ENCODE measurements around the gene NCAPH2.

NCAPH2 gene

DNA sequence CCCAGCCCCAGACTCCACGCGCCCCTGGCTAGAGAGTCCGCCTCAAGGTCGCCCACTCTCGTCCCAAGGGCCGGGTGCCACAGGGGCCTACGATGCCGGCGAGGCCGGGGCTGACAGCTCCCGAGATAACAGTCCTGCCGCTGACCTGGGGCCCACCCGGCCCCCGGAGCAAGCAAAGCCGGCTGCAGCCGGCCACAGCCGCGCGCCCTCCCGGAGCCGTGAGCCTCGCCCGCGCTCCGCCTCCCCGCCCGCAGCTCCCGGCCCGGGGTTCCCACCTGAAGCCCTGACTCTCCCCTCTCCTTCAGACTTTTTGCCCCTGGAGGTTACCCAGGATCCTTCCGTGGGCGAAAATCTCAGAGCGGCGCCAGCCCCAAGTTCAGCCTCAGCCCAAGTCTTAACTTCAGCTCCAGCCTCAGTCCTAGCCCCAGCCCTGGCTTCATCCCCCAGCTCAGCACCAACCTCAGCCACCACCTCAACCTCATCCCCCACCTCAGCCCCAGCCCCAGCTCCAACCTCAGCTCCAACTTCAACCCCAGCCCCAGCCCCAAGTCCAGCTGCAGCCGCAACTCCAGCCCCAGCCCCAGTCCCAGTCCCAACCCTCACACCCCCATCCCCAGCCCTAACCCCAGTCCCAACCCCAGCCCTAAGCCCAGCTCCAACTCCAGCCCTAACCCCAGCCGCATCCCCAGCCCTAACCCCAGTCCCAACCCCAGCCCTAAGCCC is 39.4 kb downstream of the NCAPH2 start:
- no peak for DNase-seq (ENCODE audit: low read depth in 2 of 2)

- DNase-seq (ENCODE audit: low read depth in 2 of 2) = no peak
Measured at GRCh38 chr22:50548040-50548920, 40.3 kb downstream of the NCAPH2 start.

- no peak for DNase-seq (ENCODE audit: low read depth in 2 of 2)
Measured at GRCh38 chr22:50548921-50549790, 41.1 kb downstream of the NCAPH2 start.

GRCh38 chr22:50550395-50550794 is 42.4 kb downstream of the NCAPH2 start:
- DNase-seq (ENCODE audit: low read depth in 2 of 2) = no peak

DNA sequence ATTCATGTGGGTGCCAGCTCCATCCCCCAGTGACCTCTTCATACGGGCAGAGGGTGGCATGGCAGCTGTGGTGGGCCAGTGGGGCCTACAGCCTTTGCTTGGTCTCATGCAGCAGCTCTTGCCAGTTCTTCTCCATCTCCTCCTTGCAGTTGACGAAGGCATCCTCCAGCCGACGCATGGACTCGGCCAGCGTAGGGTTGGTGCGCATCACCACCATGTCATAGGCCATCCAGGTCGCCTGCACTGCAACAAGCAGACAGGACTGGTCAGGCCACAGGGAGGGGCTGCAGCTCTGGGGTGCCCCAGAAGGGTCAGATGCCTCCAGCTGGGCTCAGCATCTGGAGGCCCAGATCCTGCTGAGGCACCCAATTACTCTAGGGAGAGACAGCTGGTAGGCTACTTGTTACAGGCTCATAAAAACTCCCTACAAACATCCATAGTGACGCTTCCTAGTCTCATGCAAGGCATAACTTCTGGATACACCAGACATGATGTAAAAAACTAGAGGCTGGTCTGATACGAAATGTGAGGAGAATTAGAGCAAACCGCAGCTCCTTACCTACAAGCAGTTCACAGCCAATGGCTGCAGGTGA is 43.2 kb downstream of the NCAPH2 start:
- DNase-seq (ENCODE audit: low read depth in 2 of 2) = no peak

DNA sequence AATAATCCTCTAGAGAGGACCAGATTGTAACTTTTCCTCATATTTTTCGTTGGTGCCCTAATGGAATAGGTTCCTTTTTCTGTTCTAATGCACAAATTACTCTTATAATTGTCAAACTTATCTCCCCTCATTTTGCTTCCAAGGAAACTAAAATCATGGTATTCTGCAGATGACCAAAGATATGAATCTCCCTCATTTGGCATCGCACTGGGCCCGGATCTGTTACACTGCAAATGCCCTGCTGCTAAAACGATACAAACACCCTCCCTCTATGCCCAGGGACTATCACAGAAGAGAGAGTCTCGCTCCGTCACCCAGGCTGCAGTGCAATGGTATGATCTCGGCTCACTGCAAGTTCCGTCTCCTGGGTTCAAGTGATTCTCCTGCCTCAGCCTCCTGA is 45.3 kb downstream of the NCAPH2 start:
- DNase-seq (ENCODE audit: low read depth in 2 of 2) = no peak

- no peak for DNase-seq (ENCODE audit: low read depth in 2 of 2)
Measured at GRCh38 chr22:50556703-50557102, 48.7 kb downstream of the NCAPH2 start.

DNA sequence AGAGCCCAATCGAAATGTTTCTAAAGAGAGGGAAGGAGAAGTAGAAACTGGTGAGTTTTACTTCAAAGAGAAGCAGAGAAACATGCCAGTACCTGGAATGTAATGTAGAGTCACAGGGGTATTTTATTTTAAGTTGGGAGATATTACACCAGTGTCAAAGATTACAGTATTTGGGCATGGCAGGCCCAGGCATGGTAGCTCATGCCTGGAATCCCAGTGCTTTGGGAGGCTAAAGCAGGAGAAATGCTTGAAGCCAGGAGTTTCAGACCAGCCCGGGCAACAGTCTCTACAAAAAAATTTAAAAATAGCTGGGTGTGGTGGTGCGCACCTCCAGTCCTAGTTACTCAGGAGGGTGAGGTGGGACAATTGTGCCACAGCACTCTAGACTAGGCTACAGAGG is 52.0 kb downstream of the NCAPH2 start:
- DNase-seq (ENCODE audit: low read depth in 2 of 2) = no peak

- DNase-seq (ENCODE audit: low read depth in 2 of 2) = no peak
Measured at GRCh38 chr22:50561401-50562358, 53.7 kb downstream of the NCAPH2 start.

DNA sequence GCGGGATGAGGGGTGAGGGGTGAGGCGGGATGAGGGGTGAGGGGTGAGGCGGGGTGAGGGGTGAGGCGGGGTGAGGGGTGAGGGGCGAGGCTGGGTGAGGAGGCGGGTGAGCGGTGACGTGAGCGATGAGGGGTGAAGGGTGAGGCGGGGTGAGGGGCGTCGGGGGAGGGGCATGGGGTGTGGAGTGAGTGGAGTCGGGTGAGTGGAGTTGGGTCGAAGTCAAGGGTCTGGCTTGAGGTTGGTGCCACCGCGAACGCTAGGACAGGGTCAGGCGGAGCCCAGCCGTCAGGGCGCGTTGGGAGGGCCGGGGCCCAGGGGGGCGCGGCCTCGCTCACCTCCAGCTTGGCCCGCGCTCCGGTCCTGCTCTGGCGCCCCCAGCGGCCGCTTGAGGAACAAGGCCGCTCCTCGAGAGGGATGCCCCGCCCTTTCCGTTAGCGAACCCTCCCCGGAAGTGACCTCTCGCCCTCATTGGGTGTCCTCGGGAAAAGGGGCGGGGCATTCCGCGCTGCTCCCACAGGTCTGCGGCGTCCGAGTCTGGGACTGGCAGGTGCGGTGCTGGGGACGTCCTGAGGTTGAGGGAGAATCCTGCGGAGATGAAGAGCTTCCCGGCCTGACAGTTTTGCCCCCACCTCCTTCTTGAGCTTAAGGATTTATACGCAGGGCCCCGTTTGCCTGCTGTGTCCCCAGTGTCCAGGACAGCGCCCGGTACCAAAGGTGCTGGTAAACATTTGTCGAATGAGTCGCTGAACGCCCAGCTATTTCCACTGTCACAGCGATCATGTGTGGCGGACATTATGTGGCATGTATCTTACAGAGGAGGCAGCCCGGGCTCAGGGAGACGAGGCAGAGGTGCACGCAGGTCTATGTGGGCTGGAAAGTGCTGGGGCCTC is 54.7 kb downstream of the NCAPH2 start, which contains the start of gene SYCE3:
Gene SYCE3, minus strand, starts transcription at position 397 of the 890 bp plus-strand sequence. CDS start 6,514 bp downstream, outside the sequence.
- peak; percentile 79 to 80 for DNase-seq (ENCODE audit: low read depth in 2 of 2)

DNA sequence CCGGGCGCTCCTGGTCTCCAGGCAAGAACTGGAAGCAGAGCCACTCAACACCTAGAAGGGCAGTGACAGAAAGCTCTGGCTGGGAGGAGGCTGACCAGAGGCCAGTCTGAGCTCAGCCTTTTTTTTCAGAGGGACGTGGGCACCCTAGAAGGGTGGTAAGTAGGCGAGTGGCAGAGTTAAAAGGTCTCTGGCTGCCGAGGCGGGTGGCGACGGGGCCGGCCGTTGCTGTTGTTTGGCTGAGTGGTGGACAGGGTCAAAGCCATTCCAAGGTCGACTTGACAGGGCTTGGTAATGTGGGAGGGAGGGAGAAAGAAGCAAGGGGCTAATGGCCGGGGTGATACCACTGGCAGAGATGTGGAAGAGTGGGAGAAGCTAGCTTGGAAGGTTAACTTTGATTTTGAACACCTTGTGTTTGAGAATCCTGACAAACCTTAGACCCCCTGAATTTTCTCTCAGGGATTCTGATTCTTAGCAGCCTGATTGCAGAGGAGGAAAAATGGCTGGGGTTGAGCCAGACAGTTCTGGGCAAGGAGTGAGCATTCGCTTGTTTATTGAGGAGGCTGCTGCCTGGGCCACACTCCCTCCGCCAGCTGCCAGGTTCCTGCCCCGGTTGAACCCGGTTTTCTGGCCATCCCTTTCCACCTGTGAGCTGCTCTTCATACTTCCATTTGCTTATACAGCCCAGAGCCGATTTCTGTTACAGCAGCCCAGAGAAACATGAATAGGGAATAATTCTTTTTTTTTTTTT is 55.6 kb downstream of the NCAPH2 start:
- no peak for DNase-seq (ENCODE audit: low read depth in 2 of 2)

- no peak for DNase-seq (ENCODE audit: low read depth in 2 of 2)
Measured at GRCh38 chr22:50564289-50564688, 56.3 kb downstream of the NCAPH2 start.

DNA sequence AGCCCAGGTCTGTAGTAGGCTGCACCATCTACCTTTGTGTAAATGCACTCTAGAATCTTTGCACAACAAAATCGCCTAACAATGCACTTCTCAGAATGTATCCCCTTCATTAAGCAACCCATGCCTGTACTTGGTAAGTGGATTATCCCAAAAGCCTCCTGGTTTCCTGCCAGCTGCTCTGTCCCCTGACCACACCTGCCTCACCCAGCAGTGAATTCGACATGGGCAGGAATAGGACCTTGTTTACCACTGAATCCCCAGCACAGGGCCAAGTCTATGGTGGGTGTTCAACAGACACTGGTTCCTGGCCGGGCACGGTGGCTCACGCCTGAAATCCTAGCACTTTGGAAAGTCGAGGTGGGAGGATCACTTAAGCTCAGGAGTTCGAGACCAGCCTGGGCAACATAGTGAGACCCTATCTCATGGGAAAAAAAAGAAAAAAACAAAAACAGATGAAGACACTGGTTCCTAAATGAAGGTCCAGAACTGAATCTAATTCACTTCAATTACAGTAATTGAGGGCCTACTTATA is 59.8 kb downstream of the NCAPH2 start:
- no peak for DNase-seq (ENCODE audit: low read depth in 2 of 2)

GRCh38 chr22:50568626-50569025 is 60.6 kb downstream of the NCAPH2 start:
- DNase-seq (ENCODE audit: low read depth in 2 of 2) = no peak

- no peak for DNase-seq (ENCODE audit: low read depth in 2 of 2)
Measured at GRCh38 chr22:50569041-50569459, 61.0 kb downstream of the NCAPH2 start.

- no peak for DNase-seq (ENCODE audit: low read depth in 2 of 2)
Measured at GRCh38 chr22:50569896-50570535, 62.0 kb downstream of the NCAPH2 start.

DNA sequence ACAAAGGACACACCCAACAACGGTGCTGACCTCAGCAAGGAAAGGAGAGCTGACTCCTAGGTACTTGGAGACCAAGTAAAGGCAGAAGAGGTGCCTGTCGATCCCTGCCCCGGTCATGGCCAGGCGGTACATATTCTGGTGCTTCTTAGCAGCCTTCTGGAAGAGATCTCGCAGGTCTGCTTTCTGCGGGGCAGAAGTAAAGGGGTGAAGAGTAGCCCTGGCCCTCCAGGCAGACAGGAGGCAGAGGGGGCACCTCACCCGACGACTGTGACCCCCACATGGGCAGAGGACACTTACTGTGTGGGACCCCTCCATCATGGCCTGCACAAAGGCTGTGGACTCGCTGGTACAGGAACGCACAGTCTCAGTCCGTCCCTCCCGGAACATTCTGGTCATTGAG is 62.8 kb downstream of the NCAPH2 start:
- DNase-seq (ENCODE audit: low read depth in 2 of 2) = no peak
